GM12878 (cell line): Measurements from ENCODE around the gene C16orf90. TPM values are rescaled to one million over a fixed set of nuclear protein-coding genes. Genes with fewer than 3 reads are reported as not detected.

ENCODE experiments used
- ATAC-seq: fragments of 200-7000 bp; cut with Tn5 transposase; 3 replicates; pipeline ENCODE4 v1.9.1; 2020; ENCODE audit warnings: mild to moderate bottlenecking, moderate library complexity
- BruUV-seq: library from RNA; stranded (reverse); fragments of 400-500 nt; replicated peaks from 2 replicates; lab custom pipeline; 2021; lab: Mats Ljungman, UMichigan
- CTCF ChIA-PET: fragments of 300-600 bp; sonication (Branson Sonifier 250); formaldehyde crosslinking; extraction: SDS; loops from one replicate; lab custom pipeline; 2021; ENCODE audit warnings: inconsistent platforms; lab: Yijun Ruan, JAX
- POLR2A ChIA-PET: fragments of 350-600 bp; formaldehyde crosslinking; extraction: SDS; loops from one replicate; lab custom pipeline; 2021; ENCODE audit warnings: inconsistent platforms; lab: Charles Lee
- RAD21 ChIA-PET: fragments of 300-600 bp; sonication (Branson Sonifier 250); formaldehyde crosslinking; loops from one replicate; lab custom pipeline; 2023; ENCODE audit warnings: antibody characterized with exemption; ENCODE audit not compliant: unreplicated experiment; lab: Charles Lee
- SMC1A ChIA-PET: fragments of 300-600 bp; sonication (Branson Sonifier 250); formaldehyde crosslinking; loops from one replicate; lab custom pipeline; 2023; ENCODE audit not compliant: unreplicated experiment, uncharacterized antibody; lab: Charles Lee
- DNase-seq: peaks from one replicate; pipeline ENCODE4 v3.0.0-alpha.2; 2011; ENCODE audit warnings: low read depth, low spot score
- FAIRE-seq: peaks from 3 replicates; lab custom pipeline; 2011; peaks lifted over from hg19 to GRCh38; lab: Jason Lieb, UNC
- H2AFZ ChIP-seq: 2 replicates; pipeline ENCODE4 v1.6.0; 2011; ENCODE audit warnings: low read depth, low read length, control low read depth; ENCODE audit not compliant: control insufficient read depth
- H3K27ac ChIP-seq: 2 replicates; pipeline ENCODE4 v1.5.1; 2011; ENCODE audit warnings: control low read depth; ENCODE audit not compliant: control insufficient read depth, insufficient read depth
- H3K27me3 ChIP-seq, 2 experiments: replicated peaks in 1 of 2; 2 replicates each; pipeline versions ENCODE4 v1.6.0 to v1.6.1; 2011; ENCODE audit warnings: low read length in 1 of 2; ENCODE audit not compliant: control insufficient read depth in 2 of 2, insufficient read depth in 2 of 2
- H3K36me3 ChIP-seq, 2 experiments: 2 replicates each; pipeline ENCODE4 v1.5.1; 2011; ENCODE audit warnings: low read length in 1 of 2; ENCODE audit not compliant: control insufficient read depth in 2 of 2, insufficient read depth in 2 of 2
- H3K4me1 ChIP-seq: 2 replicates; pipeline ENCODE4 v1.6.1; 2011; ENCODE audit warnings: mild to moderate bottlenecking, low read length, moderate library complexity, mixed read lengths; ENCODE audit not compliant: control insufficient read depth, insufficient read depth
- H3K4me2 ChIP-seq: 2 replicates; pipeline ENCODE4 v1.6.0; 2011; ENCODE audit warnings: control low read depth; ENCODE audit not compliant: control insufficient read depth, insufficient read depth
- H3K4me3 ChIP-seq: fragments of 200-600 bp; sonication (generic); 2 replicates; pipeline ENCODE4 v1.5.1; 2016
- H3K79me2 ChIP-seq: 2 replicates; pipeline ENCODE4 v1.6.0; 2011; ENCODE audit warnings: low read length; ENCODE audit not compliant: control insufficient read depth, insufficient read depth
- H3K9ac ChIP-seq: 2 replicates; pipeline ENCODE4 v1.8.0; 2011; ENCODE audit warnings: low read length, control low read depth, mixed read lengths; ENCODE audit not compliant: control insufficient read depth, insufficient read depth
- H3K9me3 ChIP-seq: replicated peaks from 3 replicates; pipeline ENCODE4 v1.5.1; 2011; ENCODE audit warnings: mild to moderate bottlenecking, low read length; ENCODE audit not compliant: control insufficient read depth, insufficient read depth
- H4K20me1 ChIP-seq: 2 replicates; pipeline ENCODE4 v1.6.0; 2011; ENCODE audit not compliant: control insufficient read depth, insufficient read depth
- HDGF ChIP-seq: fragments of 450-650 bp; IDR thresholded peaks from 2 replicates; pipeline ENCODE4 v1.6.1; 2016; ENCODE audit warnings: antibody characterized with exemption
- KLF5 ChIP-seq: fragments of 450-650 bp; IDR thresholded peaks from 2 replicates; pipeline ENCODE4 v1.6.1; 2014; ENCODE audit warnings: mild to moderate bottlenecking; ENCODE audit not compliant: partially characterized antibody
- MTA2 ChIP-seq: fragments of 450-650 bp; IDR thresholded peaks from 2 replicates; pipeline ENCODE4 v1.6.1; 2016; ENCODE audit warnings: low read depth, mild to moderate bottlenecking, moderate library complexity
- NFIC ChIP-seq: IDR thresholded peaks from 2 replicates; pipeline ENCODE4 v1.6.1; 2012; ENCODE audit warnings: low read depth, mild to moderate bottlenecking, inconsistent platforms, low read length, moderate library complexity
- ZBTB4 ChIP-seq: fragments of 450-650 bp; formaldehyde crosslinking; IDR thresholded peaks from 2 replicates; pipeline ENCODE4 v1.4.0; 2022; ENCODE audit warnings: mild to moderate bottlenecking, moderate library complexity
- ZSCAN29 ChIP-seq: fragments of 450-650 bp; IDR thresholded peaks from 2 replicates; pipeline ENCODE4 v1.6.1; 2017; ENCODE audit warnings: mild to moderate bottlenecking, moderate library complexity
- WGBS: methylation state at CpG from one replicate; pipeline ENCODE4 v1.1.6; 2016; ENCODE audit warnings: low lambda C conversion rate; ENCODE audit not compliant: insufficient replicate concordance, insufficient coverage; ENCODE audit errors: missing lambda C conversion rate; 5-methylcytosine and 5-hydroxymethylcytosine counted together
- in situ Hi-C: fragments of 300-500 bp; cut with MboI; formaldehyde crosslinking; loops from 9 replicates; pipeline ENCODE4 v1.14.3; 2018; ENCODE audit warnings: mixed read lengths
- intact Hi-C: fragments of 100-400 bp; cut with micrococcal nuclease; formaldehyde crosslinking; loops from one replicate; pipeline ENCODE4 v1.14.2; 2022; ENCODE audit not compliant: unreplicated experiment
- polyA plus RNA-seq, 11 experiments: library from polyadenylated mRNA; depleted of rRNA in 4 of 11; unstranded in 6 of 11; stranded (reverse) in 5 of 11; fragments of >200 nt; fragmentation: Nextera tagmentation in 4 of 11; fragmentation: Illumina TruSeq in 1 of 11; extraction: Ambion mirVana in 4 of 11; extraction: Trizol in 1 of 11; gene quantifications; 1 replicate in 1 of 11; 2 replicates in 10 of 11; pipeline versions ENCODE4 v1.2.1 to v1.2.3, GENCODE V29; 2011 to 2016; ENCODE audit warnings: inconsistent platforms in 2 of 11, missing spikeins in 2 of 11, low read depth in 1 of 11
- total RNA-seq, 4 experiments: library from RNA; depleted of rRNA in 3 of 4; stranded (reverse); fragments of >200 nt in 3 of 4; fragmentation: Illumina TruSeq in 1 of 4; extraction: Trizol in 1 of 4; gene quantifications; 2 replicates each; pipeline versions ENCODE4 v1.2.1 to v1.2.3, GENCODE V29; 2013 to 2021

C16orf90 gene
- total and polyA plus RNA-seq, 10 of the 15 experiments (the other 5 are each of a cell fraction or from before 2014, with no cell fraction given), result not detected

GRCh38 chr16:3520841-3521240, 25.6 kb upstream of the C16orf90 start:
- intact Hi-C loops (no loop called here), in situ Hi-C loops (no loop called here)
- TF ChIP-seq MTA2, result no peak
- no peak for TF ChIP-seq KLF5
- no peak for TF ChIP-seq ZSCAN29
- no peak for TF ChIP-seq NFIC
- no peak for TF ChIP-seq ZBTB4
- TF ChIP-seq HDGF, result no peak
- BruUV-seq, result no TSS peak
- Histone ChIP-seq H2AFZ (no peak overlapping the region), H3K4me1 (no peaks in the 10 kb centered on the region), H4K20me1 (no peaks in the 10 kb centered on the region), H3K9me3 (no peaks in the 10 kb centered on the region), H3K27me3 (no peaks in the 10 kb centered on the region), H3K4me2 (no peak overlapping the region), H3K36me3 (peaks cover 0 to 3% of the 10 kb centered on the region in 2 experiments; a peak in 1 of 4 replicates), H3K79me2 (no peaks in the 10 kb centered on the region), H3K27ac (no peak overlapping the region), H3K9ac (no peak overlapping the region), H3K4me3 (no peak overlapping the region)
- POLR2A ChIA-PET, result interaction anchor here (0.7 kb wide), 1 partner anchor 59 kb away, joined by 3 read pairs; no protein-coding TSS in a partner anchor
- FAIRE-seq, result no peak
- SMC1A ChIA-PET, result interaction anchor here (0.6 to 0.7 kb wide), 2 partner anchors 154 to 387 kb away, joined by 3 read pairs; no protein-coding TSS in a partner anchor
- ATAC-seq, result no peak
- CTCF ChIA-PET, result interaction anchor here (0.6 kb wide), 1 partner anchor 12 kb away, joined by 3 read pairs; no protein-coding TSS in a partner anchor
- WGBS, result 86% methylated on average over 8 of the region's 8 CpGs
- no peak for DNase-seq
- RAD21 ChIA-PET, result no interaction called here
